ENCODE data around the gene ARFGEF3. TPM values are rescaled to one million over a fixed set of nuclear protein-coding genes. Genes with fewer than 3 reads are reported as not detected.

ARFGEF3 gene
- total RNA-seq, 3 donors from 2014 or later, result 1.9 to 28.1 (median 22.0) TPM

DNA sequence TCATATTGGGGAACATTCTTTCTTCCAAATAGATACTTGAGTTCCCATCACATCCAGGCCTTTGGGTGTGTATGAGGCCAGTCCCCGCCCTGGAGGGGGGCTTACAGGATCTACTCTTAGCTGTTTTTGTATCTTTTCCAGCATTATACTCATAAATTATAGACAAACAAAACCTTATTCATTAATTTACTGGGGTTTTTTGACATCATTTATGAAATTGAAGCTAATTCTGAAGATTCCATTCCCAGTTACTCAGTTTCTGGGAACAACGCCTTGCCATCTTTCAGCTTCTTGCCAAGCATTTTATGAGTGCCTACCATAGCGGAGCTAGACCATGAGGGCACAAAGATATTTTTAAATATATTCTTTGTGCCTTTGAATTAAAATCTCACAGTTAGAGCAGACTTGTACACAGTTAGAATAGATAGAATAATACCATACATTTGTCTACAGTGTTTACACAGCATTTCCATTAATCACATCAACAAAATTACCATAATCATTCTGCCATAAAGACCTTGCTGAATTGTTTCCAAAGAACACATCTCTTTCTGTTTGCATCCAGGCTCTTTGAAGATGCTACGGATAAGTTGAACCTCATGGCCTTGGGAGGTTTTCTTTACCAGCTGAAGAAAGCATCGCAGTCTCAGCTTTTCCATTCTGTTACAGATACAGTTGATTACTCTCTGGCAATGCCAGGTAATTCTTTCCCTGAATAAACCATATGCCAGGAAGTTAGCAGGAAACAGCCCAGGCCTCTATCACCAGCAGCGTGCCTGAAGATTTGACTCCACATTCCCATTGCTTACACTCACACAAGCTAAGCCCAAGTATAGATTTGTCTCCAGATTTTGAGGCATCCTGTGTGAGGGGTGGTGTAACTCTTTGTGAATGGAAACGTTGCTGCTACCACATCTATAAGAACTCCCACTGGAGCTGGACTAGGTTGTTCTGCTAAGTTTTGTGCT lies 132.0 kb downstream of the ARFGEF3 start:
- Histone ChIP-seq H3K9me3 (no peaks in the 10 kb centered on the region), H3K27me3 (no peaks in the 10 kb centered on the region), H3K36me3 (no peaks in the 10 kb centered on the region), H3K27ac (no peak overlapping the region), H3K4me3 (no peak overlapping the region), H3K4me1 (no peaks in the 10 kb centered on the region)
- DNase-seq (ENCODE audit: low spot score in 2 of 2), result no peak
- TF ChIP-seq, protein P1, sequence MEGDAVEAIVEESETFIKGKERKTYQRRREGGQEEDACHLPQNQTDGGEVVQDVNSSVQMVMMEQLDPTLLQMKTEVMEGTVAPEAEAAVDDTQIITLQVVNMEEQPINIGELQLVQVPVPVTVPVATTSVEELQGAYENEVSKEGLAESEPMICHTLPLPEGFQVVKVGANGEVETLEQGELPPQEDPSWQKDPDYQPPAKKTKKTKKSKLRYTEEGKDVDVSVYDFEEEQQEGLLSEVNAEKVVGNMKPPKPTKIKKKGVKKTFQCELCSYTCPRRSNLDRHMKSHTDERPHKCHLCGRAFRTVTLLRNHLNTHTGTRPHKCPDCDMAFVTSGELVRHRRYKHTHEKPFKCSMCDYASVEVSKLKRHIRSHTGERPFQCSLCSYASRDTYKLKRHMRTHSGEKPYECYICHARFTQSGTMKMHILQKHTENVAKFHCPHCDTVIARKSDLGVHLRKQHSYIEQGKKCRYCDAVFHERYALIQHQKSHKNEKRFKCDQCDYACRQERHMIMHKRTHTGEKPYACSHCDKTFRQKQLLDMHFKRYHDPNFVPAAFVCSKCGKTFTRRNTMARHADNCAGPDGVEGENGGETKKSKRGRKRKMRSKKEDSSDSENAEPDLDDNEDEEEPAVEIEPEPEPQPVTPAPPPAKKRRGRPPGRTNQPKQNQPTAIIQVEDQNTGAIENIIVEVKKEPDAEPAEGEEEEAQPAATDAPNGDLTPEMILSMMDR (IDR thresholded peaks at IDR 0.05), result no peak
- TF ChIP-seq POLR2A (IDR thresholded peaks at IDR 0.05) (no peak), POLR2AphosphoS5 (IDR thresholded peaks at IDR 0.05) (no peak)
- intact Hi-C loops (cut with DNase I; ENCODE audit: low total_unique reads), result no loop called here

DNA sequence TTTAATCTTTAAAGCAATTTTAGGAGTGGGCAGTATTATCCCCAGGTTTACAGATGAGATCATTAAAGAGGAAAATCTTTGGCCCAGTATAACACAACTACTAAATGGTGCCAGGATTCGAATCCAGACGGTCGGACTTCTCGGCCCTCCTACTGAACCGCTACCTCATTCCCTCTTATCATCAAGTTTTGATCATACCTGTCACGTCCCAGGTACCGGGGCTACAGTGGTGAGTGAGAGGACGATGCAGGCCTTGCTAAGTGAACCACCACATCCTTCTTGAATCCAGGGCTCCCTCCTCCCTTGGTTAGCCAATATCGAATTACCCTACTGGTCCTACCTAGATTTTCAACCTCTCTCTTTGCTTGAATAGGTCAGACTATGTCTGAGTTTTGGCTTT lies 134.6 kb downstream of the ARFGEF3 start:
- Histone ChIP-seq H3K4me3 (no peak overlapping the region), H3K27me3 (no peaks in the 10 kb centered on the region), H3K36me3 (no peaks in the 10 kb centered on the region), H3K4me1 (no peaks in the 10 kb centered on the region), H3K27ac (no peak overlapping the region), H3K9me3 (no peaks in the 10 kb centered on the region)
- no peak for DNase-seq (ENCODE audit: low spot score in 2 of 2)
- intact Hi-C loops (cut with DNase I; ENCODE audit: low total_unique reads), result no loop called here
- TF ChIP-seq POLR2A (IDR thresholded peaks at IDR 0.05), result no peak
- TF ChIP-seq POLR2AphosphoS5 (IDR thresholded peaks at IDR 0.05), result no peak
- TF ChIP-seq, protein P1 (IDR thresholded peaks at IDR 0.05), result no peak

DNA sequence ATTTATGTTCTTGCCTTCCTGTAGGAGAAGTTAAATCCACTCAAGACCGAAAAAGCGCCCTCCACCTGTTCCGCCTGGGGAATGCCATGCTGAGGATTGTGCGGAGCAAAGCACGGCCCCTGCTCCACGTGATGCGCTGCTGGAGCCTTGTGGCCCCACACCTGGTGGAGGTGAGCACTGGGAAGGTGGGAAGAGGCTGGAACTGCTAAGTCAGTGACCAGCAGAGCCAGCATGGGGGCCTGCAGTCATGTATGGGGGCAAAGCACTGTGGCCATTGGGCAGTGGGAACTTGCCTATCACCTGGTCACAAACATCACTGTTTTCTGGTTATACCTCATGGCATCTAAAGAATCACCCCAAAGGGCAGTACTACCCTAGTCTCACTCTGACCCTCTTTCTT lies 135.0 kb downstream of the ARFGEF3 start:
- DNase-seq (ENCODE audit: low spot score in 2 of 2), result no peak
- intact Hi-C loops (cut with DNase I; ENCODE audit: low total_unique reads), result no loop called here

GRCh38 chr6:138297761-138298298 lies 136.1 kb downstream of the ARFGEF3 start:
- H3K27ac ChIP-seq, result no peak overlapping the region
- no peak for TF ChIP-seq POLR2A (IDR thresholded peaks at IDR 0.05)
- TF ChIP-seq, protein P1 (IDR thresholded peaks at IDR 0.05), result no peak
- no peaks in the 10 kb centered on the region for H3K4me1 ChIP-seq
- DNase-seq (ENCODE audit: low spot score in 2 of 2), result no peak
- no peak overlapping the region for H3K4me3 ChIP-seq
- intact Hi-C loops (cut with DNase I; ENCODE audit: low total_unique reads), result no loop called here
- H3K36me3 ChIP-seq, result no peaks in the 10 kb centered on the region
- no peaks in the 10 kb centered on the region for H3K9me3 ChIP-seq
- H3K27me3 ChIP-seq, result no peaks in the 10 kb centered on the region

More for the DNA sequence above, 135.0 kb downstream of the ARFGEF3 start:
- no peak overlapping the region for H3K4me3 ChIP-seq
- TF ChIP-seq POLR2A (IDR thresholded peaks at IDR 0.05) (no peak), POLR2AphosphoS5 (IDR thresholded peaks at IDR 0.05) (no peak)
- TF ChIP-seq, protein P1 (IDR thresholded peaks at IDR 0.05), result no peak
- no peaks in the 10 kb centered on the region for H3K27me3 ChIP-seq
- no peak overlapping the region for H3K27ac ChIP-seq
- H3K36me3 ChIP-seq, result no peaks in the 10 kb centered on the region
- no peaks in the 10 kb centered on the region for H3K9me3 ChIP-seq
- no peaks in the 10 kb centered on the region for H3K4me1 ChIP-seq

DNA sequence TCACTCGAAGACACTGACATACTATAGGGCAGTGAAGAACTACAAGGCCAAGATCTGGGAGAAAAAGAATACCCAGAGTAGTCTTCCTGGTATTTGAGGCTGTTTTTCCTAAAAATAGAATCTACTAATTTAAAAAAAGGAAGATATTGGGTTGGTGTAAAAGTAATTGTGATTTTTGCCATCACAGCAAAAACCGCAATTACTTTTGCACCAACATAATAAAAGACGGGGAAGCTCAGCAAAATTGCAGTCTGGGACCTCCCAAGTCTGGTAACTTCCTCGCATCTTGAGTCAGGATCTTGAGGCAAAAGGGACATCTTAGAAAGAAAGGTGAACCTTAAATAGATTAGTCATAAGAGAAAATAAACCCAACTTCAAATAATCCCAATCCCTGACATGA lies 138.7 kb downstream of the ARFGEF3 start:
- no peak for DNase-seq (ENCODE audit: low spot score in 2 of 2)
- H3K27me3 ChIP-seq, result no peaks in the 10 kb centered on the region
- TF ChIP-seq POLR2AphosphoS5 (IDR thresholded peaks at IDR 0.05), result no peak
- TF ChIP-seq, protein P1 (IDR thresholded peaks at IDR 0.05), result no peak
- TF ChIP-seq POLR2A (IDR thresholded peaks at IDR 0.05), result no peak
- no peaks in the 10 kb centered on the region for H3K4me1 ChIP-seq
- intact Hi-C loops (cut with DNase I; ENCODE audit: low total_unique reads), result no loop called here
- H3K36me3 ChIP-seq, result no peaks in the 10 kb centered on the region
- H3K27ac ChIP-seq, result no peak overlapping the region
- H3K4me3 ChIP-seq, result no peak overlapping the region
- H3K9me3 ChIP-seq, result no peaks in the 10 kb centered on the region

All from breast epithelium (tissue), 4 donors.